ENCODE measurements around the gene CTU2.
"Not testable (repeated sequence)": the region's sequence is repeated elsewhere in the genome, so short reads cannot be mapped to it uniquely, and the experiment has no call there.

Gene CTU2

DNA sequence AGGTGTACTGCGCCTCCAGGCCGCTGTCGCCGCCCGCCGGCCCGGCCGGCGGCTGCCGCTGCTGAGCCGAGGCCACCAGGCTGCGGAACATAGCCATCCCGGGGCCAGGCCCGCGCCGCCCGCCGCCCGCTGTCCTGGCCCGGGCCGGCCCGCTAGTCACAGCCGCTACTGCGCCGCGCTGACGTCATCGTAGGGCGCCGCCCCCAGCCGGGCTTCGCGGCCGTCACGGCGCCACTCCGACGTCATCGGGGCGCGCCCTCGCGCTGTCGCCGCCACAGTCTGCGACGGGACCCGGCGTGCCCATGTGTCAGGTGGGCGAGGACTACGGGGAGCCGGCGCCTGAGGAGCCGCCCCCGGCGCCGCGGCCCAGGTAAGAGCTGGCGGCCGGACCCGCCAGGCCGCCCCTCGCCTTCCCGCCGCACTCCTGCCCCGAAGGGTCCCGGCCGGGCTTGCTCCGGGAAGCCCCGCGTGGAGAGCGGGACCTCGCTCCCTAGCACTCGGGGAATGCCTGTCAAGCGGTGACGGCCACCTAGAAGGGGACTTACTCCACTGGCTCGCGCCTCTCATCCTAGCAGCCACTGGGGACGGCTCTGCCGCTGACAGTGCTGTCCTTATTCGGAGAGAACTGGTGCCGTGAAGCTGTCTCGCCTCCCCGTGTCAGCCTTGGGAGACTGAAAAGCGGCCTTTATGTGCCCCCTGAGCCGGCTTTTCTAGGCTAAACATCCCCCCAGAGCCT lies at the start of gene CTU2, which contains the start of gene RNF166:
Gene CTU2 (plus strand): TSS at position 275 of the 736 bp plus-strand sequence. CDS start 28 bp downstream, at position 303.
Gene RNF166 (minus strand): TSS at position 180 of the 736 bp plus-strand sequence. CDS start 83 bp downstream, at position 97.
- DNase-seq, result peak; percentile 91

DNA sequence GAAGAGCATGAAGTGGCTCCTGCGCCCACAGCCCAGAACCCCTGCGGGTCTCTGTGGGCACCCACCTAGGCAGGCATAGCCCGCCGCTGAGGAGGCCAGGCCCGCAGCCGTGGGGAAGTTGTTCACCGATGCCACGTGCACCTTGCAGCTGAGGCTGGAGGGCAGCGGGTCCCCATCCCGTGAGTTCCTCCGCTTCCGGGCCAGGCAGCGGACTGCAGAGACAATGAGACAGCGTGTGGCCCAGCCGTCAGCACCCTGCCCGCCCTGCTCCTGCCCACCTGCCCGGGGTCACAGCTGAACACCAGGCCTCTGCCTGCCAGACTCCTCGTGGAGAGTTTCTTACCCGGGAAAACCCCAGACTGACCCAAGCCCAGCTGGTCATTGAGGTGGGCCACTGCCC lies 48.9 kb upstream of the CTU2 start:
- no peak for DNase-seq

DNA sequence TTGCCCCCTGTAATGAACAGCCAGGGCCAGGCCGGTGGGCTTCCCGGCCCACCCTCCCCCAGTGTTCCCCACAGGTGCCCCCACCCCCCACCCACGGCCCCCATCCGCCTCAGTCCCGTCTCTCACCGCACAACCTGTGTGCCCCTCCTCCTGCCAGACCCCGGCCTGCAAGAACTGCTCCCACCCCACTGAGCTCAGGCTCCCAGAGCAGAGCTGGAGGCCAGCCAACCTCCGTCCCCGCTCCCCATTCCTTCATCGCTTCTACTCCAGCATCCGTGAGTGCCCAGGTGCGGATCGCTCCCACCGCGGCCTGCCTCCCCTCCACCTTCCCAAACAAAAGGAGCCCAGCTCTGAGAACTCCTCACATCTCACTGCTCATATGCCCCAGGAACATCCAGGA lies 47.6 kb upstream of the CTU2 start:
- DNase-seq, result no peak

DNA sequence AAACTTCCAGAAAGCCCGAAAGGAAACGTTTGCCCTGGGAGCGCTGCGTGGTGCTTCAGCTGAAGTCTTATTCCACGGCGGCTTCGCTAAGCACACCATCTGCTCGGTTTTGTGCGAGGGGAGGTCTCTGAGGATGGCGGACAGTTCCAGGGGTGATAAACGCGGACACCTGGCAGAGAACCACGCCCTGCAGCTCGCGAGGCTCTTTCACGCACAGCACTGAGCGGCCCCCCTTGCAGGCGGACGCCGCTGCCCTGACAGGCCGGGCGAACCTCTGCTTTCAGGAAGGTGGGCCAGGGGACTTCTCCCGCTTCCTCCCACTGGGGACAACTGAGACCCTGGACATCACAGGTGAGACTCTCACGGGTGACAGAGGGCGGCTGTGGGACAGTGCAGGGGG lies 47.1 kb upstream of the CTU2 start:
- DNase-seq, result no peak

DNA sequence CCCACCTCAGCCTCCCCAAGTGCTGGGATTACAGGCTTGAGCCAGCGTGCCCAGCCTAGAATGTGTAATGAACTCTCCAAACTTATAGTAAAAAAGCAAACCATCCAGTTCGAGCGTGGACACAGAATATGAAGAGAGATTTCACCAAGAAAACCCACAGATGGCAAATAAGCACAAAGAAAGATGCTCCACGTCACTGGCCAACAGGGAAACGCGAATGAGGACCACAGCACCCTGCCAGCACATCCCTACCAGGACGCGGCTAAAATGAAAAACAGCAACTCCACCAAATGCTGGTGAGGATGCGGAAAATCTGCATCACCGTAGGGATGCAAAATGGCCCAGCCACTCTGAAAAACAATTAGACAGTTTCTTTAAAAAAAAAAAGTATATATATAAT lies 44.8 kb upstream of the CTU2 start:
- DNase-seq, result no peak

DNA sequence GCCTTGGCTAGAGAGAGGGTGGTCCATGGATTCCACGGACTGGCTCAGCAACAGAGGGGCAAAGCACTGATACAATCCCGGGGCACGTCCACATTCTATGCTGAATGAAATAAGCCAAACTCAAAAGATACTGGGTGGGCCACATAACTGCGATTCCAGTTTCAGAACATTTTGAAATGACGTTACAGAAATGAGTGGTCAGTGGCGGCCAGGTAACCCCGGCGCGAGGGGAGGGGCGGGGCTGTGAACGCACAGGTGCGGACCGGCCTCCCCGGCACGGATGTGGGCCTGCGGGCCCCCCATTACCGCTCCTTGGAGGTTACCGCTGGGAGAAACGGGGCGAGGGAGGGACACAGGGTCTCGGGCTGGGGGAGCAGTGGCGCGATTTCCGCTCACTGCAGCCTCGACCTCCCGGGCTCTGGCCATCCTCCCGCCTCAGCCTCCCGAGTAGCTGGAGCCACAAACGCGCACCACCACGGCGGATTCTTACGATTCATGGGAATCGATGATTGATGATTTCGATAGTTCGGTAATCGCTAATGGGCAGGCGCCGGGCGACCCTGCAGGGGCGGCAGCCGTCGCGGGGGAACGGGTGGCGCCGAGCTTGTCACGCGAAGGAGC lies 44.0 kb upstream of the CTU2 start:
- no peak for DNase-seq

DNA sequence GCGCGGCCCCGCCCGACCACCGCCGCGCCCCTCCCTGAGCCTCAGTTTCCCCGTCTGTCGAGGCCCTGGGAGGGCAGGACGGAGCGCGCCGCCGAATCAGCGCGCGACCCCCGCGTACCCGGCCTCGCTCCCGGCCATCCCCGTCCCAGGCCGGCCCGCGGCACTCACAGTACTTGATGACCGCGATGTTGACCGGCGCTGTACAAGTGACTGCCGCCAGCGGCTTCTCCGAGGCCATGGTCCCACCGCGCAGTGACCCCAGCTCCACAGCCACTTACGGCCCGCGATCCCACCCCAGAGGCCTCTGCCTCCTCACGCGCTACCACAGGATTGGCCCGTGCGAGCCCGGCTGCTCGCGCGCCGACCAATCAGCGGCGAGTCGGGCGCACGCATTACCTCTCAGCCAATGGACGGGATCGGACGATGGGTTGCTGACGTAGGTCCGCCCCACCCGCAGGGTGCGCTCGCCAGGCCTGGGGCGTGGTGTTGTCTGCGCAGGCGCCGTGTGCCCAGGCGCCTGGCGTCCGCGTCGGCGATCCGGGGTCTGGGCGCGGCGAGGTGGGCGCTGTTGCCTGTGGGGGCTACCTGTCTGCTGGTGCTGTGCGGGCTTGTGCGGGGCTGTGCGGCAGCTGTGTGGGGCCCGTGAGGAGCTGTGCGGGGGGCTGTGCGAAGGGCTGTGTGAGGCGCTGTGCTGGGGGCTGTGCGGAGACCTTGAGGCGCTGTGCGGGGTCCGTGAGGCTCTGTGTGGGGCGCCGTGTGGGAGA lies 43.3 kb upstream of the CTU2 start, which contains the start of gene MVD:
Gene MVD (minus strand): TSS at position 249 of the 764 bp plus-strand sequence. CDS start 11 bp downstream, at position 238.
- peak; percentile 99 for DNase-seq

DNA sequence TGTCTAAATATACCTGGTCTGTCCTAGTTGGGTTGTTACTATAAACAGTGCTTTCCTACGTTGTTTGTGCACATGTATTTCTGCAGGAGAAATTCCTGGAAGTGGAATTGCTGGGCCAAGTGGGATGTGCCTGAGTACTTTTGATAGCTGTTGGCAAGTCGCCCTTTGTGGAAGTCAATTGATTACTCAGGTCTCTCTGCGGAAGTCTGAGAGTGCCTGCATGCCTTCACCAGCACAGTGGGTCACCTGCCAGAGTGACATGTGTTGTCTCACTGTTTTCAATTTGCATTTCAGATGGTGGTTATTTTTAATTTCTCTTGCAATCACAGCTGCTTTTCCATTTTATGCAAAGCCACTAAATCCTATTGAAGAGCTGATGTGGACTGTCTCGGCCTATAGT lies 41.2 kb upstream of the CTU2 start:
- DNase-seq, result no peak

DNA sequence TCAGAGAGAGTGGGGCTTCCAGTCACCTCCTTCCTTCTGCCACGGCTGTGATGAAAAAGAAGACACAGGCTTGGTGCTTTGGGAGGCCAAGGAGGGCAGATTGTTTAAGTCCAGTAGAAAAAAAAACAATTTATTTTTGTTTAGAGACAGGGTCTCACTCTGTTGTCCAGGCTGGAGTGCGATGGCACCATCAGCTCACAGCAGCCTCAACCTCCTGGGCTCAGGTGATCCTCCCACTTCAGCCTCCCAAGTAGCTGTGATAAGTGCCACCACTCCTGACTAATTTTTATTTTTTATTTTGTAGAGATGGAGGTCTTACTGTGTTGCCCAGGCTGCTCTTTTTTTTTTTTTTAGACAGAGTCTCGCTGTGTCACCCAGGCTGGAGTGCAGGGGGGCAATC lies 40.7 kb upstream of the CTU2 start:
- no peak for DNase-seq

DNA sequence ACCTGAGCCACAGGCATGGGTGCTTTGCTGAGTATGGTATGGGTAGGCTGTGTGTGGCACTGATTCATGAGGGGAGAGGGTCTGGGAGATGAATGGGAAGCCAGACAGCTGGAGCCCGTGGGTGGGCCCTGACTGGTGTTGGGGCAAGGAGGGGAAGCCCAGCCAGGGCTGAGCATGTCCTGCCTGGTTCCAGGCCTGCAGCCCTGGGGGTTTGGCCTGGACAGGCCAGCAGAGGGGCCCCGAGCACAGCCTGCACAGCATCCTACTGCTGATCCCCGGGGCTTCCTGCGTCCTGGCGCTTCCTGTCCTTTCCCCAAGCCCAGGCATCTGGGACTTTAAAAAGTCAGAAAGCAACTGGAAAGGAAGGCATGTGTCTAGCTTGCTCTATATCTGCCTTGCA lies 38.8 kb upstream of the CTU2 start:
- DNase-seq, result no peak

DNA sequence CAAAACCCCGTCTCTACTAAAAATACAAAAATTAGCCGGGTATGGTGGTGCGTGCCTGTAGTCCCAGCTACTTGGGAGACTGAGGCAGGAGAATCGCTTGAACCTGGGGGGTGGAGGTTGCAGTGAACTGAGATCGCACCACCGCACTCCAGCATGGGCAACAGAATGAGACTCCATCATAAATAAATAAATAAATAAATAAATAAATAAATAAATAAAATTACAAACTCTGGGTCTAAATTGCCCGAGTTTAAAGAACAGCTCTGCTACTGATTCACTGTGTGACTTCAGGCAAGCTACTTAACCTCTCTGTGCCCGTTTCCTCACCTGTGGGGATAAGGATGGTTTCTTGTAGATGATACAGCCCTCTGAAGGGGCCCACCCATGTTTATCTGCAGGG lies 36.8 kb upstream of the CTU2 start:
- DNase-seq, result not testable (repeated sequence)

DNA sequence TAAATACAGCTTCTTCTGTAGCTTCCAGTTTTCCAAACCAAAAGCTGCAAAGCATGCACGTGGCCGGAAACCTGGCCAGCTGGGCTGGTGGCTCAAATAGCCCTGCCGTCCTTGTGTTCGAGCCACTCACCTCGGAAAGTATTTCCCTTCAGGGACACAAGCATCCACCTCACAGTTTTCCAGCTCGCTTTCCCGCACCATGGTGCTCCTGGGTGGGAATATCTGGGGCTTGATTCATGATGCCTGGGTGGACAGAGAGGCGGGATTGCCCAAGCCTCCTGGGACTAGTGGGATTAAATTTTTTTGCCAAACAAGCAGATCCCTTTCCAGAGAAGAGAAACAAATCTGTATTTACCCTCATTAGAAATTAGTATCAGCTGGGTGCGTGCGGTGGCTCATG lies 36.3 kb upstream of the CTU2 start:
- DNase-seq, result no peak

DNA sequence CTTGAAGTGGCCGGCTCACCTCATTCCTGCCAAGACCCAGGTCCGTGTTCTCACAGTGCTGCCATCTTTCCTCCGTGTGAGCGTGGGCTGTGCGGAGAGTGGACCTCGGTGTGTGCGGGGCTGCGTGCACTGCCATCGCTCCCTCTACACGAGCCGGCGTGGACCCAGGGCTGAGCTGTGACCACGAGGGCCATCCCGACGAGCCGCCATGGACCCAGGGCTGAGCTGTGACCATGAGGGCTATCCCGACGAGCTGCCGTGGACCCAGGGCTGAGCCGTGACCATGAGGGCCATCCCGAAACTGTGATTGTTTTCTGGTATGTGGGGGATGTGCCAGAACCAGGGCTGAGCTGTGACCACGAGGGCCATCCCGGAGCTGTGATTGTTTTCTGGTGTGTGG lies 34.5 kb upstream of the CTU2 start:
- no peak for DNase-seq

DNA sequence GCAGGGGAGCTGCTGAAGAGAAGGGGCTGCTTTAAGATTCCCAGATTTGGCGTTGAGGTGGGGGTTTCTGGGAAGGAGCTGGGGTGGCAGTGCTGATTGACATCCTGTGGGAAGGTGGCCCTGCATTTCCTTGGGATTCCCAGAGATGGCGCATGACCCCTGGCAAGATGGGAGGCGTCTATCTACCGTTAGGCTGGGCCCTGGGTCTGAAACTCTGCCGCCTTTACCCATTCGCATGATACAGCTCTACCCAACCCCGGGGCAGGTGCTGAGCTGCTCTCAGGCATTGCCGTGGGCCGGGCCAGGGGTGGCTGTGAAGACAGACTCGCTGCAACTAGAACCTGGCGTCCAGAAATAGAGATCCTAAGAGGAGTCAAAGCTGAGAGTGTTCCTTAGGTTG lies 33.5 kb upstream of the CTU2 start:
- DNase-seq, result no peak

DNA sequence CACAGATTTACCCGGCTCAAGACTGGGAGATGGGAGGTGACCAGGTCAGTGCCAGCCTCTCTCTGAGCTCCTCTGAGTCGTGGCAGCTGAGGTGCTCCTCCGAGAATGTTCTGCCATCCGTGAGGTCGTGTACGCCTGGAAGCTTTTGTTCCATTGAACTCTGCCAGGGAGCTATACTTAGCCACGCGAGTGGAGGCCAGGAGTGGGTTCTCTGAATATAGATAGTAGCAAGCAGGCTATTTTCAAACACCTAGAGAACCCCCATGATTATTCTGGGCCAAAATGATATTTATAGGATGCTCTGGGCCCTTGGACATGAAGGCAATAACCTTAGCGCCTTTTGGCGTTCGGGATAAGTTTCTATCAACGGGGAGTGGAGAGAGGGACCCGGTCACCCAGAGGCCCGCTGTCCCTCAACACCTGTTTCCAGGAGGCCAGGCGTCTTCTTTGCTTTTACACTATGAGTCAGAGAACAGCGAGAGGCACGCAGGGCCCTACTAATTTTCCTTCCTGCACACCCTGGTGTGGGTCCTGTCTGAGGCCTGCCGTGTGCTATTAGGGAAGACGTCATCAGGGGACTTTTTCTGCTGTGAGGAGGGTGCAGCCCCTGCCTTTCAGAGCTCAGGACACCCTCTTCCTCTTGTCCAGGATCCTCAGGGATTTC lies 32.5 kb upstream of the CTU2 start:
- no peak for DNase-seq

DNA sequence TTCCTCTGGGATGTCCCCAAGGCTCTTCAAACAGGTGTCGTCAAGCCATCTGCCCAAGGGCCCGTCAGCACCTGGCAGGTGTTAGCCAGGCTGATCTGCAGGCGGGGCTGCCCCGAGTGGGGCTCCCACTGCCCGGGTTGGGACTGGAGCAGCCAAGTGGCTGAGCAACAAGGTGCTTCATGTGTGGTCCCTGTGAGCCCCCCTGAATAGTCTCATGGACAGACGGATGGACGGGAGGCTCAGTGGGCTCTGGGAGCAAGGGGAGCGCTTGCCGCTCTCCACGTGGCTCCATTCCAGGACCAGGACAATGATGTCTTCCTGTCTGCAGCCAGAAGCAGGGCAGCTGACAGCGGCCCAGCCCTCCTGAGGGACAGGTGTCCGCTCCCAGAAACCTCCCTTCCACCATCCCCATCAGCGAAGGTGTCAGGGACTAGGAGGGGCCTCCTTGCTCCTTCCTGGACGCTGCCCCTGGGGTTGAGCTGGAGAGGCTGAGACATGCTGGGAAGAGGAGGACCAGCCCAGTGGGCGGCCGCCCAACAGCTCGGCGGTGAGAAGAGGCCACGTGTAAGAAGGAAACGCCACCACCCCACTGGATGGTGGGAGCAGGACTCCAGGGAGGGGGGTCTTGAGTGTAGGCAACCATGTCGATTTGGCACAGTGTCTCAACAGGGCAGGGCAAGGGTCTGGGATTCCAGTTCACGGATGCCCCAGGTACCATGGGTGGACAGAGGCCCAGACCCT lies 29.6 kb upstream of the CTU2 start:
- DNase-seq, result no peak

DNA sequence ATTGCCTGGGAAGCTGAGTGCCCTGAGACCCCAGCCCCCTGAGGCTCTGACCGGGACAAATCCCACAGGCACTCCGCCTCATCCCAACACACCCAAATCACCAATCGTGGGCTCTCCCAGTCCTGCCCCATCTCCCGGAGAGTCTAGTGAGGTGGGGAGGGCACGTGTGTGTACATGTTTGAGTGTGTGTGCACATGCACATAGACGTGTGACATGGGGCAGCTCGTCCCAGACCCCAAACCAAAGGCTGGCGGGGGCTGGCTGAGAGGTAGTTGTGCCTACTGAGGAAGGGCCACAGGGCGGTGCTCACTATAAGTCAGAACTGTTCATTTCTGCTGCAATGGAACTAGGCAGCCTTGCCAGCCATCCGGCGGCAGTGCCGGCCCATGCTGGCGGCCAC lies 28.6 kb upstream of the CTU2 start:
- no peak for DNase-seq

DNA sequence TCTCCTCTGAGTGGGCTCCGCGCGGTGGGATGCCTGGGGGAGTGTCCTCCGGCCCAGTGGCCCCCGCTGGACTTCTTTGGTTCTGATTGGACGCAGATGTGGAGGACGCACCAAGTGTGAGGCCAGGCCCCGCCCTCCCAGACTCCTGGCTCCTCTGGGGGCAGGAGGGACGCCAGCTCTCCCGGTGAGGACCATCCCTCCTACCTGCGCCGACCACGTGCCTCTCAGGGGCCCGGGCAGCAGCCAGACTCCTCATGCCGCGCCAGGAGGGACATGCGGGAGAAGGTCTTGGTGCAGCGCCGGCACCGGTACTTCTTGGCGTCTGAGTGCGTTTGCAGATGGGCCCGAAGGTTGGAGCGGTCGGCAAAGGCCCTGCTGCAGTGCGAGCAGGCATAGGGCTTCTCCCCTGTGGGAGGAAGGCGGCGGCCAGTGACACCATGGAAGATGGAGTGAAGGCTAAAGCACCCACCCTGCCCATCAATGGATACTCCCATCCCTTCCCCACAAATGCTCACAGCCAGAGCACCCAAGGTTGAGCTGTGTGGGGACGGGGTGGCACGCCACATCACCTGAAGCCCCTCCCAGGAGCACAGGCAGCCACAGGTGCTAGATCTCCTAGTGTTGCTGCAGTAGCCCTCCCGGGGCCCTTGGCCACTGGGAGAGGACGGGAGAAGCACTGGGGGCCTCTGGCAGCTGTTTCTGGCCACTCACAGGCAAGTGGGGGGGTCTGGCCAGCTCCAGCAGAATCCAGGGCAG lies 27.9 kb upstream of the CTU2 start:
- no peak for DNase-seq

DNA sequence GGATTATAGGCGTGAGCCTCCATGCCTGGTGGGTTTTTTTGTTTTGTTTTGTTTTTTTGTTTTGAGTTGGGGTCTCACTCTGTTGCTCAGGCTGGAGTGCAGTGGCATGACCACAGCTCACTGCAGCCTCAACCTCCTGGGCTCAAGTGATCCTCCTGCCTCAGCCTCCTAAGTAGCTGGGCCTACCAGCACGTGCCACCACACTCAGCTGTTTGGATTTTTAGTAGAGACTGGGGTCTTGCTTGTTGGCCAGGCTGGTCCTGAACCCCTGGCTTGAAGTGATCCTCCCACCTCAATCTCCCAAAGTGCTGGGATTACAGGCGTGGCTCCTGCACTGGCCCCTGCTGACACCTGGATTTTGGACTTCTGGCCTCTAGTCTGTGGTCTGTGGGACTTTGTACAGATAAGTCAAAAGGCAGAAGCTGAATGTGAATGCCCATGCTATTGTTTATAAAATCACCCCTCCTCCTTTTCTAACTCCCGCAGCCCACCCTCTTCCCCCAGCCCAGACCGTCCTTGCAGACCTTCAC lies 25.7 kb upstream of the CTU2 start:
- no peak for DNase-seq

DNA sequence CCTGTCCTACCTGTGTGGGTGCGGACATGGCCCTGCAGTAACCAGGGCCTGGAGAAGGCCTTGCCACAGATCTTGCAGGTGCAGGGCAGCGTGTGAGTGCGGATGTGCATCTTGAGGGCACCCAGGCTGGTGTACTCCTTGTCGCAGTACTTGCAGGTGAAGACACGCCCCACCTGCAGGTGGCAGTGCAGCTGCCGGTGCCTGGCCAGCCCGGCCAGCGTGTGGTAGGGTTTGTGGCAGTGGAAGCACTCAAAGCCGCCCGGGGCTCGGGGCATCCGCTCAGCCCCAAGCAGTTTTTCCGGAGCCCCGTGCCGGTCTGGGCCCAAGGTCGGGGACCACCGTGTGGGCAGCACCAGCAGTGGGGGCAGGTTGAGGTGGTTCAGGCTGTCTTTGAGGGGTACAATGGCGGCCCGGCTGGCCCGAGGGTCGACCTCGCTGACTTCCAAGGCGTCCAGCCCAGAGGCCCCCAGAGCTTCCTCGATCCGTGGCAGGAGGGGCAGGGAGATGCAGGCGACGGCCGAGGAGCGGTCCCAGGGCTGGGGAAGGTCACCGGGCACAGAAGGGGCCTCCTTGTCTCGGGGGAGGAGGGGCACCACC lies 25.1 kb upstream of the CTU2 start:
- DNase-seq, result no peak

All from inflammatory macrophage treated with lipopolysaccharide for 4 hours (primary cell).